NCI-H82 (cell line): ENCODE results near the gene PFDN4.
A peak's percentile ranks its signal among the peaks of the same experiment; 100 is the strongest.
"Not testable (repeated sequence)": the region's sequence is repeated elsewhere in the genome, so short reads cannot be mapped to it uniquely, and the experiment has no call there.

Experiments used
- DNase-seq: peaks from one replicate; lab custom pipeline; 2025; lab: John Stamatoyannopoulos, UW

PFDN4 gene

DNA sequence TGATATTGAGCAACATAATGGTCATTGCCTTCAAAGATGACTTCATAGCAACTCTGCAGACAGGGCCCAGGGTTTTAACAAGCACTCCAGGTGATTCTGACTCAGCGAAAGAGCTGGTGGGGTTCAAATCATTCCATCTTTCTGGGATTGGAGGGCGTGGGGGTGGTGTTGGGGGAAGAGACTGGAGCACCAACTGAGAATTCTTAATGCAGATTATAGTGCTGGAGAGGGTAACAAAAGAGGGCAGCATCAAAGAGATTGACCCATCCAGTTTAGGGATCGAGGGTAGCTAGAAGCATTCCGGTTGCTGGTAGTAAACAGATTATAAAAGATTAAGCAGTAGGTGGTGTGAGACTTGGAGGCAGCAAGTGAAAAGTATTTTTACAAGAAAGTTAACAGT, 15.9 kb downstream of the PFDN4 start:
- peak; percentile 71 for DNase-seq

- DNase-seq = not testable (repeated sequence)
Observed at GRCh38 chr20:54224642-54225041, 16.8 kb downstream of the PFDN4 start.

GRCh38 chr20:54227241-54227640, 19.4 kb downstream of the PFDN4 start:
- no peak for DNase-seq

DNA sequence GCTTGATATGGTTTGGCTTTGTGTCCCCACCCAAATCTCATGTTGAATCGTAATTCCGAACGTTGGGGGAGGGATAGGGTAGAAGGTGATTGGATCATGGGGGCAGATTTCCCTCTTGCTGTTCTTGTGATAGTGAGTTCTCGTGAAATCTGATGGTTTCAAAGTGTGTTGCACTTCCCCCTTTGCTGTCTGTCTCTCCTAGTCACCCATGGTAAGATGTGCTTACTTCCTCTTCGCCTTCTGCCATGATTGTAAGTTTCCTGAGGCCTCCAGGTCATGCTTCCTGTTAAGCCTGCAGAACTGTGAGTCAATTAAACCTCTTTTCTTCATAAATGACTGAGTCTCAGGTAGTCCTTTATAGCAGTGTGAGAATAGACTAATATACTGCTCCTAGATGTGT, 19.9 kb downstream of the PFDN4 start:
- DNase-seq = no peak

GRCh38 chr20:54228841-54229240, 21.0 kb downstream of the PFDN4 start:
- DNase-seq = no peak

- no peak for DNase-seq
Observed at GRCh38 chr20:54229566-54230160, 21.8 kb downstream of the PFDN4 start.

GRCh38 chr20:54231036-54231435, 23.1 kb downstream of the PFDN4 start:
- DNase-seq = no peak

GRCh38 chr20:54234991-54235390, 27.1 kb downstream of the PFDN4 start:
- peak; percentile 86 for DNase-seq

DNA sequence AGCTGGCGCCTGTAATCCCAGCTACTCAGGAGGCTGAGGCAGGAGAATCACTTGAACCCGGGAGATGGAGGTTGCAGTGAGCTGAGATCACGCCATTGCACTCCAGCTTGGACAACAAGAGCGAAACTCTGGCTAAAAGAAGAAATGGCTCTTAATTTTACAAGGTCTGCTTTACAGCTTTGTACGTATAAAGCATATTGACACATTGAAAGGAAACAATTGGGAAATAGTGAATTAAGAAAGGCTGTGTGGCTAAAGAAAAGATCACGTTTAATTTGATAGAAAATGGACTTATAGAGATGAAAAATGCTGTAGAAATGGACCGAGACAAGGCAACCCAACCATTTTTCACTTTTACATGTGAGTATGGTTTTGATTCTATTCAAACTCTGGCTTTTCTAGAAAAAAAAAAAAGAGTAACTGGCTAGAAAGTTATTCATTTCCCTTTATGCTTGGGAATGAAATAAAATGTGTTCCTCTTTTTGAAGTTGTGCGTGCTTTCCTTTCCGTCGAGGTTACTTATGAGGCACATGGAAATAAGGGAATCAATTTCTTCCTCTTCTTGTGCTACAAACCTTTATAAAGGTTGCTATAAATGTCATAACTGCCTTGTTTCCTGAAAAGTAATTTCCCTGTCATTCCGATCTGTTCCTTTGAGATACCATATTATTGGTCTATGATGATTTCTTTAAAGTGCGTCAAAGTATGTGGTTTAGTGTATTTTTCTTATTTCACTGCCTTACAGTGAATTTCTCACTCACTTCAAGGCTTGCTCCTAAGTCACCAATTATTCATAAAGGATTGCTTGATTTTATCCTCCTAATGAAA, 29.4 kb downstream of the PFDN4 start:
- no peak for DNase-seq

DNA sequence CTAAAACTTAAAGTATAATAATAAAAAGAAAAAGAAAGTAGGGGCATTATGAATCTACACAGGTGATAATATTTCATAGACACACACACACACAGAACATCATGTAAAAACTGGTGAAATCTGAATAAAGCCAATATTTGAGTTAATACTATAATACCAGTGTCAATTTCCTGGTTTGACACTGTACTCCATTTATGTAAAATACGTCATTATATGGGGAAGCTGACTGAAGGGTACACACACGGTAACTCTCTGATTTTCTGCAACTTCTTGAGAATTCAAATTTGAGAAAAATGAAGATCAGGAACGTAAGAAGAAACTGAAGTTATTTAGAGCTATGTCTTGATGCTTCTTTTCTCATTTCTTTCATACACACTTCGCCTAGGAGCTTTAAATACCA, 36.2 kb downstream of the PFDN4 start:
- DNase-seq = no peak

- not testable (repeated sequence) for DNase-seq
Observed at GRCh38 chr20:54248705-54249104, 40.8 kb downstream of the PFDN4 start.

DNA sequence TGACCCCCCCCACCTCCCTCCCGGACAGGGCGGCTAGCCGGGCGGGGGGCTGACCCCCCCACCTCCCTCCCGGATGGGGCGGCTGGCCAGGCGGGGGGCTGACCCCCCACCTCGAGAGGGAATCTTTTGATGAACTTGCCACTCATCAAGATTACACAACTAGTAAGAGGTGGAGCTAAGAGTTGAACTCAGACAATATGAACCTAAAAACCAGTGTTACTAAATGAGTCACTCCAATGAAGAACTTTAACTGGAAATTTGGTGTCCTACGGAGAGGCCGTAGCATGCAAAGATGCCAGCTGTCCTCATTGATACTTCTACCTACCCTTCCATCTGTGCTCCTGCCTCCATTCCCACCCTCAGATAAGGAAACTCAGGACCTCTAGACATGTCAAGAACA, 42.8 kb downstream of the PFDN4 start:
- DNase-seq = peak; percentile 79

GRCh38 chr20:54251096-54251495, 43.2 kb downstream of the PFDN4 start:
- DNase-seq = peak; percentile 92

DNA sequence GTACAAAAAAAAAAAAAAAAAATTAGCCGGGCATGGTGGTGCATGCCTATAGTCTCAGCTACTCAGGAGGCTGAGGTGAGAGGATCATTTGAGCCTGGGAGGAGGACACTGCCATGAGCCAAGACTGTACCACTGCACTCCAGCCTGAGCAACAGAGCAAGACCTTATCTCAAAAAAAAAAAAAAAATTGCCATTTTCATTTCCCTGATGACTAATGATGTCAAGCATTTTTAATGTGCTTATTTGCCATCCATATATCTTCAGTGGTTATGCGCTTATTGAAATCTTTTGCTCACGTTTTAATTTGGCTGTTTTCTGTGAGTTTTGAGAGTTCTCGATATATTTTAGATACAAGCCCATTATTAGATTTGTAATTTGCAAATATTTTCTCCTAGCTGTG, 46.7 kb downstream of the PFDN4 start:
- no peak for DNase-seq

DNA sequence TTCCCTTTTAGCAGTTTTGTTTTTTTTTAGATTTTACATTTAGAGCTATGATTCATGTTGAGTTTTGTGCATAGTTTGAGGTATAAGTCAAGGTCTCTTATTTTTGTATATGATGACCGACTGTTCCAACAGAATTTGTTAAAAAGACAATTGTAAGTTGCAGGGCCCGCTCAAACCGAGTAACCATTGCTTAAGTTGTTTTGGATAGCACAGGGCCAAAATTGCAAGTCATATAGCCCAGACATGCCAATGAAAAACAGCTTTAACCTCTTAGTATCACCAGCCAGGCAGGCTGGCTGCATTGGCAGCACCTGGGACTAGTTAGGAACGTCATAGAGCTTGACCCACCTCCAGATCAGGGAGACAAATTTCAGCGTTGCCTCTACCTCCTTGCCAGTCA, 47.3 kb downstream of the PFDN4 start:
- no peak for DNase-seq

DNA sequence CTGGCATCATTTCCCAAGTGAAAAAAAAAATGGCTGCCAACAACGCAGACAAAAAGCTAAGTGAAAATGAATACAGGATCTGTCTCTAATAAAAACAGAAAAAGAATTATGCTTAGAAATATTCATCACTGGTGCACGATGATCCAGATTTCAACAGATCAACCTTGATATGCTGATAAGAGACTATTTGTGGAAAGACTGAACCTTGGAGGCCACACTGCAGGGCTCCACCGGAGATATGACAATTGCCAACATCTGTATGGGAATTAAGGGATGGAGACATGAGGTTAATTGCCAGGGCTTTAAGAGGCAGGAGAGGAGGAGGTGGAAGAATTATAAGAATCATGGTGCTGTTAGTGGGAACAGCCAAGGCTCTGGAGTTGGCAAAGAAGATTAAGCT, 48.3 kb downstream of the PFDN4 start:
- DNase-seq = peak; percentile 76

DNA sequence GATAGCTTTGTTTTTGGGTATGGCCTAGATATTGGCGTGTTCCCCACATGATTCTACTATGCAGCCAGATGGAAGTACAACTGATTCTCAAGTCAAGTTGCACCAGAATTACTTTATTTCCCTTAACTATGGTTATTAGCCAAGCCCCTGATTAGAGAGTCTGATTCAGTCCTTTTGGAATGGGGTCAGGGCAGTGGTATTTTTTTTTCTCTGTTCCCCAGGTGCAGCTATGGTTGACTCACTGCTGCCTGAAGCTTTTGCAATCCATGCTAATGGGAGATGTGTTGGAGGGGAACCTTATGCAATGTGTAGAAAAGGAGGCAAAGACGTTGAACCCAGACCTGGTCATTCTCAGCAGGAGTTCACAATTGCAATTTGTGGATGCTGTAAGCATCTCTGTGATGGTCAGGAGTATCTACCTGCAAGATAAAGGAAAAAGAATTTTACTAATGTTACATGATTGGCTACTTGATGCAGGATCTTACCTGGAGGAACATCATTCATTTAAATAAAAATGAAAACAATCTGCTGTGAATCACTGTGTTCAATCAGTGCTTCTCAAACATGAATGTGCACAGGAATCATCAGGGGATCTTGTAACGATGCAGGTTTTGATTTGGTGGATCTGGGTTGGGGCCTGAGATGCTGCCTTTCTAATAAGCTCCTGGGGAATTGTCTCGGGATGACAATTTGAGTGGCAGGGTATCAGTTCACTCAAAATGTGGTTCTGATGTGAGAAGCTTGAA, 49.4 kb downstream of the PFDN4 start:
- no peak for DNase-seq

DNA sequence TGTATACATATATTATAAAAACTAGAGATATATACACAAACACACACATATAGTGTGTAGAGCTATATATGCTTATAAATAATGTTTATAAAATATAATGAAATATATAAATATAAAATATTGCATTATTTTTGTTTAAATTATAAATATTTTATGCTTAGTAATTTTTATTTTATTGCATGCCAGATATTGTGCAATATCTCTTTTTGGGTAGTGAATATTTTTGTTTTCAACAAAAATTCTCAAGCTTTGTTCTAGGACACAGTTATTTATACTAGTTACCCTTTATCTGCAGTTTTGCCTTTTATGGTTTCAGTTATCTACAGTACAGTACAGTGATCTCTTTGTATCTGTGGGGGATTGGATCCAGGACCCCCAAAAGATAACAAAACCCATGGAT, 52.2 kb downstream of the PFDN4 start:
- no peak for DNase-seq

DNA sequence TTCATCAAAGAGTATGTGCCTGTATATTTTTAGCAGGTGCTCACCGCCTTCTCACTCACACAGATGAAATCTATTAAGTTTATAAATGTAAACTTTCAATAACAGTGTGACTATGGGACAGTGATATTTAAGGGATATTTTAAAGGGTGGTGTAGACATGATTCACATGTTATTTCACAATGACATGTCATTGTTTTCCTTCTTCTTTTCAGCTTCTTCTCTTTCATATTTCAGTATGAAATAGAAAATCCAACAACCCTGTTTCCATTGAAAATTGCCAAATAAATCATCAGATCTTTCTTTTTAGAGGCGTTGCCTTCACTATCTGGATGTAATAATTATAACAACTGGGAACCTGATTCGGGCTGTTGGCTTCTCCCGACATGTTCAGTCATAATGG, 54.8 kb downstream of the PFDN4 start:
- DNase-seq = no peak

DNA sequence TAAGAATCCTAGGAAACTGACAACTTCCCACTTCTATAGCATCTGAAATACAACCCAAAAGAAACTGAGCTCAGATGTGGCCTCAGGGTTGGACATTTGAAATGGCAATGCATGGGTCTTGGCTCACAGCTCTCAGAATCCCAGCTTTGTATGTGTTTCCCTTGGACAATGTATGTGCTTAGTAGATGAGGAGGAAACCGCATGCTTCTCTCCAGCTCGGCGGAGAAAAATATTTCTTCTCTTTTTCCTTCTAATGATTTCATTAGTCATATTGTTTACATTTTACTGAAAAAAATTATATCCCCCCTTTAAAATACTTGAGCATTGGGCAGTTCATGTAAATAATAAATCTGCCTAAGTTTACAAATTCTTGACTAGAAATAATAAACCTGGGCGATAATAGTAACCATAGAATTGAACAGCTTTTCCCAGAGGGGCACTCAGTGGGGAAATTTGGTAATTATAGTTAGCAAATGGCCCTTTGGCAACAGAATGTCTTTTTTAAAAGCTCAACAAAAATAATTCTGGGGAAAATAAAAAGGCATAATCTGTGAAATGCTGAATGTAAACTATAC, 55.3 kb downstream of the PFDN4 start:
- no peak for DNase-seq

GRCh38 chr20:54265791-54266190, 57.9 kb downstream of the PFDN4 start:
- not testable (repeated sequence) for DNase-seq

- no peak for DNase-seq
Observed at GRCh38 chr20:54266844-54267243, 59.0 kb downstream of the PFDN4 start.
